Activated CD8-positive, alpha-beta memory T cell treated with anti-CD3 and anti-CD28 coated beads, Interleukin-2, amount 10 ng/mL, durations not matched to agents 7 days and 5 days (primary cell): ENCODE measurements around the gene FAM25G. TPM values are rescaled to one million over a fixed set of nuclear protein-coding genes. Genes with fewer than 3 reads are reported as not detected.
"Not testable (repeated sequence)": the region's sequence is repeated elsewhere in the genome, so short reads cannot be mapped to it uniquely, and the experiment has no call there.

ENCODE experiments used
- ATAC-seq: fragments of 150-1000 bp; cut with Tn5 transposase; one replicate; pipeline ENCODE4 v1.10.0; 2021; ENCODE audit warnings: moderate library complexity
- CTCF ChIA-PET: fragments of 350-600 bp; sonication (Branson Sonifier 250); formaldehyde crosslinking; loops from one replicate; lab custom pipeline; 2021; ENCODE audit warnings: antibody characterized with exemption; lab: Charles Lee
- DNase-seq: peaks from one replicate; pipeline ENCODE4 v3.0.0-alpha.2; 2020
- H3K27ac Mint-ChIP-seq: one replicate; pipeline ENCODE4 v1.8.0; 2021; ENCODE audit warnings: mild to moderate bottlenecking, mixed read lengths
- H3K27me3 Mint-ChIP-seq: one replicate; pipeline ENCODE4 v1.8.0; 2021; ENCODE audit warnings: mixed read lengths
- H3K36me3 Mint-ChIP-seq: one replicate; pipeline ENCODE4 v1.8.0; 2021; ENCODE audit warnings: mild to moderate bottlenecking, mixed read lengths
- H3K4me1 Mint-ChIP-seq: one replicate; pipeline ENCODE4 v1.8.0; 2021; ENCODE audit warnings: mixed read lengths
- H3K4me3 Mint-ChIP-seq: one replicate; pipeline ENCODE4 v1.8.0; 2021; ENCODE audit warnings: mild to moderate bottlenecking, moderate library complexity, mixed read lengths
- H3K9me3 Mint-ChIP-seq: one replicate; pipeline ENCODE4 v1.8.0; 2022; ENCODE audit warnings: low read depth, mixed read lengths
- total RNA-seq, 2 experiments: library from RNA; stranded (reverse); gene quantifications; one replicate each; pipeline ENCODE4 v1.2.3, GENCODE V29; 2021

The FAM25G gene
- not detected for total RNA-seq

DNA sequence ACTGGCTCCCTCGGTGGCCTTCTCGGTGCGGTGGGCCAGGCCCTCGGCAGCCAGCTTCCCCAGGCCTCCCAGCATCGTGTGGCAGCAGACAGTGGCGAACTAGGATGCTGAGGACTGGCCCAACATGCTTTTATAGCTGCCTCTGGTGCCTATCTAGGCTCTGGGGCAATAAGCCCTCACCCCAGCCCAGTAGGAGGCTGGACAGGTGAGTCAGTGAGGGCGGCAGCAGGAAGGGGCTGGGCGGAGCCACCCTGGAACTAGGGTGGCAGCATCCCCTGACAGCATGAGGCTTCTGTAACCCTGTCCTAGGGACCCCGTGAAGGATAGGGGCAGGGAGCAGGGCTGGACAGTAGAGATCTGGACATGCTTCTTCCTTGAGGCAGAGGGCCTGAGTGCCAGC is at the start of gene FAM25G:
Gene FAM25G (minus strand): TSS at position 101 of the 400 bp plus-strand sequence. CDS start 26 bp downstream, at position 75.
- H3K27ac Mint-ChIP-seq, H3K36me3 Mint-ChIP-seq, DNase-seq, ATAC-seq, H3K4me3 Mint-ChIP-seq, H3K27me3 Mint-ChIP-seq, H3K9me3 Mint-ChIP-seq, H3K4me1 Mint-ChIP-seq, CTCF ChIA-PET: not testable (repeated sequence)

DNA sequence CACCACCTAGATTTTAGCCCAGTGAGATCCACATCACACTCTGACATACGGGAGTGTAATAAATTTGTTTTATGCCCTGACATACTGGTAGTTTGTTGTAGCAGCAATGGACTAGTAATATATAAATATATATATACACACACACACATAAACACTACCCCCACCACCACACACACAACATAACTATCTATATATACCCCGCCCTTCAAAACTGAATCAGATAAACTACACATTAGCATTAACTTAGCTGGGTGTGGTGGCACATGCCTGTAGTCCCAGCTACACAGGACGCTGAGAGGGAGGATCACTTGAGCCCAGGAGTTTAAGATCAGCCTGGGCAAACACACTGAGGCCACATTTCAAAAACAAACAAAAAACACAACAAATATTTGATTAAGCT is 44.9 kb upstream of the FAM25G start:
- H3K27ac Mint-ChIP-seq, H3K9me3 Mint-ChIP-seq, DNase-seq, H3K4me1 Mint-ChIP-seq, CTCF ChIA-PET, H3K36me3 Mint-ChIP-seq, H3K27me3 Mint-ChIP-seq, H3K4me3 Mint-ChIP-seq, ATAC-seq: not testable (repeated sequence)

DNA sequence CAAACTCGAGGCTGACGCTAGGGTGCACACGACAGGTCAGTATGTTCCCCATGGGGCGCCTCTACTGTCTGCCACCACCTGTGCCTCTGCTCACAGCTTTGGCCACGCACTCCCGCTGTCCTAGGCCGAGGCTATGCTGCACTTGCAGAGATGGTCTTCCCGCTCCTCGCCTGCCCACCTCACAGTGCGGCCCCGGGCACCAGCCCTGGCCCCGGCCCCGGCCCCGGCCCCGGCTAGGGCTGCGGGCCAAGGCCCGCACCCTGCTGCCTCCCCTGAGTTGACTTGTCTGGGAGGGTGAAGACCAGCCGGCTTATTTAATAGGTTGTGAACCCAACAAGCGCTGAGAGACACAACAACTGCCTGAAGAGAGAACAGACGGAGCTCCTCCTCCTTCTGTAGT is 32.0 kb upstream of the FAM25G start, which contains the start of gene AGAP9:
Gene AGAP9 (minus strand): TSS at position 164 of the 400 bp plus-strand sequence. CDS start 112 bp downstream, at position 52.
- H3K4me1 Mint-ChIP-seq, CTCF ChIA-PET, H3K36me3 Mint-ChIP-seq, H3K4me3 Mint-ChIP-seq, DNase-seq, H3K27ac Mint-ChIP-seq, H3K9me3 Mint-ChIP-seq, ATAC-seq, H3K27me3 Mint-ChIP-seq: not testable (repeated sequence)

GRCh38 chr10:47502313-47502712 is 10.8 kb upstream of the FAM25G start:
- H3K4me1 Mint-ChIP-seq, H3K36me3 Mint-ChIP-seq, H3K27me3 Mint-ChIP-seq, CTCF ChIA-PET, DNase-seq, ATAC-seq, H3K4me3 Mint-ChIP-seq, H3K27ac Mint-ChIP-seq, H3K9me3 Mint-ChIP-seq: not testable (repeated sequence)

- H3K4me3 Mint-ChIP-seq, H3K36me3 Mint-ChIP-seq, H3K27me3 Mint-ChIP-seq, CTCF ChIA-PET, H3K9me3 Mint-ChIP-seq, H3K27ac Mint-ChIP-seq, DNase-seq, ATAC-seq, H3K4me1 Mint-ChIP-seq: not testable (repeated sequence)
Observed at GRCh38 chr10:47494226-47494625, 2.7 kb upstream of the FAM25G start.

DNA sequence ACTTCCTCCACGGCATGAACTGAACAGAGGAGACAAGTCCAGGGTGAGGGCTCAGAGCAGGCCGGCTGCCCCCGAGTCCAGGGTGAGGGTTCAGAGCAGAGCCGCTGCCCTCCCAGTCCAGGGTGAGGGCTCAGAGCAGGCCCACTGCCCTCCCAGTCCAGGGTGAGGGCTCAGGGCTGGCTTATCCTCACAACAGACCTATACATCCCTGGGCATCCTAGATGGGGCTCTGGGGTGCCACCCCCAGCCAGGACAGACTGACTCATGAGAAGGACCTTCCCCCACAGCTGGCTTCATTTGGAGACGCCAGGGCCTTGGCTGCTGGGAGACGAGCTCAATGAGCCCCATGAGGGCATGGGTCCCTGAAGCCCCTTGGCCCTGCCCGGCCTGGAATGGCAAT is 1.9 kb downstream of the FAM25G start:
- ATAC-seq, DNase-seq, H3K27ac Mint-ChIP-seq, H3K9me3 Mint-ChIP-seq, H3K4me3 Mint-ChIP-seq, H3K27me3 Mint-ChIP-seq, H3K4me1 Mint-ChIP-seq, CTCF ChIA-PET, H3K36me3 Mint-ChIP-seq: not testable (repeated sequence)

DNA sequence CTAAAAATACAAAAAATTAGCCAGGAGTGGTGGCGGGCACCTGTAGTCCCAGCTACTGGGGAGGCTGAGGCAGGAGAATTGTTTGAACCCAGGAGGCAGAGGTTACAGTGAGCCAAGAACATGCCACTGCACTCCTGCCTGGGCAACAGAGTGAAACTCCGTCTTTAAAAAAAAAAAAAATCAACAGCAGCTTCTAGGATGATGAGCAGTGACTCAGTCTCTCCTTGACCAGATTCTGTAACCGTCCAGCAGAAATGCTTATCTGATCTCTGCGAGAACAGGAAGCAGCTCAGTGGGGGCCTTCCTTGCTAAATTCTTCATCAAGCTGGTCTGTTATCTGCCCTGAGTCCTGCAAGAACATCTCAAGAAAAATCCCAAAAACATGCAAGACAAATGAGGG is 5.6 kb downstream of the FAM25G start:
- H3K4me1 Mint-ChIP-seq, H3K36me3 Mint-ChIP-seq, H3K27me3 Mint-ChIP-seq, DNase-seq, H3K4me3 Mint-ChIP-seq, ATAC-seq, H3K9me3 Mint-ChIP-seq, H3K27ac Mint-ChIP-seq, CTCF ChIA-PET: not testable (repeated sequence)

- H3K9me3 Mint-ChIP-seq, H3K36me3 Mint-ChIP-seq, CTCF ChIA-PET, DNase-seq, H3K4me1 Mint-ChIP-seq, ATAC-seq, H3K27ac Mint-ChIP-seq, H3K4me3 Mint-ChIP-seq, H3K27me3 Mint-ChIP-seq: not testable (repeated sequence)
Observed at GRCh38 chr10:47484786-47485185, 6.7 kb downstream of the FAM25G start.

DNA sequence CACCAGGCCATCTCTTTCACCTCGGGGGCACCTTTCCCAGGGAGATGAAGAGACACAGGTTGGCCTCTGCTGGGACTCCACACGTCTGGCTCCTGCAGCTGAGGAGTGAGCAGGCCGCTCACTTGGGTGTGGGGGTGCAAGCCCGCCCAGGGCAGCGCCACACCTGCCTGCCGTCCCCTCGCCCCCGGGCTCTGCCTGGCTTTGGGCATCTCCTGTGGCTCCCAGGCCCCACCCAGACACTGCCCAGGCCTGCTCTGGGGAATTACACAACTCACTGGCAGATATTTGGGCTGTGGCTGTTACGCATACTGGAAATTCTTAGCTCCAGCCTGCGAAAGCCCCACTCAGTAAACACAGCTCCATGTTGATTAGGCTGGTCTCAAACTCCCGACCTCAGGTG is 7.6 kb downstream of the FAM25G start, which contains the start of gene ANXA8:
Gene ANXA8 (minus strand): TSS at position 193 of the 400 bp plus-strand sequence. CDS start 182 bp downstream, at position 11.
- not testable (repeated sequence) for DNase-seq, ATAC-seq

GRCh38 chr10:47482367-47482766 is 9.1 kb downstream of the FAM25G start:
- DNase-seq, H3K4me3 Mint-ChIP-seq, ATAC-seq, H3K9me3 Mint-ChIP-seq, H3K4me1 Mint-ChIP-seq, H3K36me3 Mint-ChIP-seq, H3K27ac Mint-ChIP-seq, H3K27me3 Mint-ChIP-seq, CTCF ChIA-PET: not testable (repeated sequence)

More for the DNA sequence above, 7.6 kb downstream of the FAM25G start, which contains the start of gene ANXA8:
- H3K36me3 Mint-ChIP-seq, H3K27ac Mint-ChIP-seq, H3K27me3 Mint-ChIP-seq, H3K4me3 Mint-ChIP-seq, H3K9me3 Mint-ChIP-seq, CTCF ChIA-PET, H3K4me1 Mint-ChIP-seq: not testable (repeated sequence)

DNA sequence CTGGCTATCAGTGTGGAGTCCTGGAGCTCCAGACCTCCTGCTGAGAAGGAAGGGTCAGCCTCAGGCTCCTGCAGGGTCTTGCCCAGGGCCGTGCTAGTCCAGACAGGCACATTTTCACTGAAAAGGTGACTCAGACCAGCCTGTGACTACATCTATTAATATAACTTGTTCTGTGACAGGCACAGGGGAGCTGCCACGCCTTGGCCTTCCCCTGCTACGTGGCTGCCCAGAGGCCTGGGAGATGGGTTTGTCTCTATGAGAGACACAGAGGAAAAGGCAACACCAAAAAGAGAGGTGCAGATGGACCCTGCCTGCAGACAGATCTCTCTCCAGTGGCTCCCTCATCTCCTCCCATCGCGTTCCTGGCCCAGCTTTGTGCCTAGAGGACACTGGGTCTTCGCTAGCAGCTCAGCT is 9.7 kb downstream of the FAM25G start:
- H3K4me1 Mint-ChIP-seq, H3K27ac Mint-ChIP-seq, H3K4me3 Mint-ChIP-seq, H3K36me3 Mint-ChIP-seq, DNase-seq, H3K9me3 Mint-ChIP-seq, CTCF ChIA-PET, ATAC-seq, H3K27me3 Mint-ChIP-seq: not testable (repeated sequence)

GRCh38 chr10:47481182-47481766 is 10.2 kb downstream of the FAM25G start:
- CTCF ChIA-PET, H3K36me3 Mint-ChIP-seq, H3K27me3 Mint-ChIP-seq, DNase-seq, H3K9me3 Mint-ChIP-seq, ATAC-seq, H3K4me3 Mint-ChIP-seq, H3K4me1 Mint-ChIP-seq, H3K27ac Mint-ChIP-seq: not testable (repeated sequence)

DNA sequence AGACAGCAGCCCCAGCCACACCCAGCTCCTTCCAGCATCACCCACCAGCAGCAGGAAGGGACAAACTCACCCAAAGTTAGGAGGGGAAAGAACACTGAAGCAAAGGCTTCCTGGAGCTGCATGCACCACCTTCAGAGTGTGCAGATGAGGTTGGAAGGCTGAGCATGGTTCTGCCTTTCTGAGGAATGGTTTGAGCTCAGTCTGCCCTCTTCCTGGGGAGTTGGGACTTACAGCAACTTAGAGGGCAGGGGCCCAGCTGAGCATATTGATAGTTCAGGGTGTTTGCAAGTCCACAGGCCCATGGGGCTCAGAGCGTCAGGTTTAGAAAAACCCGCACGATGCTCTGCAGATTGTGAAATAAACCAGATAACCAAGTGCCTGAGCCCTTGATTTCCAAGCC is 11.4 kb downstream of the FAM25G start:
- DNase-seq, H3K9me3 Mint-ChIP-seq, H3K4me3 Mint-ChIP-seq, H3K27me3 Mint-ChIP-seq, CTCF ChIA-PET, H3K4me1 Mint-ChIP-seq, H3K36me3 Mint-ChIP-seq, H3K27ac Mint-ChIP-seq: not testable (repeated sequence)
- ATAC-seq = peak; percentile 43

- DNase-seq, H3K36me3 Mint-ChIP-seq, H3K27me3 Mint-ChIP-seq, H3K4me1 Mint-ChIP-seq, H3K4me3 Mint-ChIP-seq, CTCF ChIA-PET, H3K9me3 Mint-ChIP-seq, ATAC-seq, H3K27ac Mint-ChIP-seq: not testable (repeated sequence)
Observed at GRCh38 chr10:47478114-47478513, 13.4 kb downstream of the FAM25G start.
